ENCODE measurements around the gene BICD1. TPM values are rescaled to one million over a fixed set of nuclear protein-coding genes. Genes with fewer than 3 reads are reported as not detected.

Gene BICD1
- total and polyA plus RNA-seq, 4 donors, result 0.46 to 3.4 (median 1.1) TPM

DNA sequence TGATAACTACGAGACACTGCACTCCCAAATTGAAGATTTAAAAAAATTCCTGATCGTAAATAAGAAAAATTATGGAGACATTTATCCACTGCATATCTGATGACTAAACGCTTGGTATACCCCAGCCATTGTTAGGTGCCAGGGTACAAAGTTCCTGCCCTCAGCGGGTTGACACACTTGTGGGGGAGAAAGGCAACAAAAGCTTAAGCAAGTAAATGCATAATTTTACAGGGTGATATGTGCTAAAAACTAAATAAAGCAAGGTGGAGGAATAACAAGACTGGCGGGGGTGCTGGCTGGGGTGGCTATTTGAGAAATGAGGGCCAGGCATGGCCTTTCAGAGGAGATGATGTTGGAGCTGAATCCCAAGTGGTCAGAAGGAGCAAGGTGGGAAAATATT is 25.0 kb downstream of the BICD1 start:
- H3K9ac ChIP-seq (ENCODE audit: low read depth in 1 of 2, low read length in 2 of 2), result no peak overlapping the region
- H3K4me3 ChIP-seq (ENCODE audit: low read depth in 1 of 3, low read length in 3 of 3), result no peak overlapping the region
- H3K27me3 ChIP-seq (ENCODE audit: control insufficient read depth in 4 of 4, insufficient read depth in 4 of 4, low read length in 3 of 4), result no peaks in the 10 kb centered on the region
- 86% methylated on average over 5 of the region's 5 CpGs for WGBS
- no peaks in the 10 kb centered on the region for H3K36me3 ChIP-seq (ENCODE audit: control insufficient read depth in 4 of 4, insufficient read depth in 3 of 4, low read depth in 1 of 4, low read length in 3 of 4)
- no peak for DNase-seq (ENCODE audit: low spot score)
- H3K9me3 ChIP-seq (ENCODE audit: control insufficient read depth in 4 of 4, low read length in 3 of 4), result no peaks in the 10 kb centered on the region
- no peak overlapping the region for H3K27ac ChIP-seq (ENCODE audit: low read depth in 1 of 2, low read length in 2 of 2)
- H3K4me1 ChIP-seq (ENCODE audit: control insufficient read depth in 4 of 4, insufficient read depth in 4 of 4, low read length in 3 of 4), result no peaks in the 10 kb centered on the region
- TF ChIP-seq, protein P1, sequence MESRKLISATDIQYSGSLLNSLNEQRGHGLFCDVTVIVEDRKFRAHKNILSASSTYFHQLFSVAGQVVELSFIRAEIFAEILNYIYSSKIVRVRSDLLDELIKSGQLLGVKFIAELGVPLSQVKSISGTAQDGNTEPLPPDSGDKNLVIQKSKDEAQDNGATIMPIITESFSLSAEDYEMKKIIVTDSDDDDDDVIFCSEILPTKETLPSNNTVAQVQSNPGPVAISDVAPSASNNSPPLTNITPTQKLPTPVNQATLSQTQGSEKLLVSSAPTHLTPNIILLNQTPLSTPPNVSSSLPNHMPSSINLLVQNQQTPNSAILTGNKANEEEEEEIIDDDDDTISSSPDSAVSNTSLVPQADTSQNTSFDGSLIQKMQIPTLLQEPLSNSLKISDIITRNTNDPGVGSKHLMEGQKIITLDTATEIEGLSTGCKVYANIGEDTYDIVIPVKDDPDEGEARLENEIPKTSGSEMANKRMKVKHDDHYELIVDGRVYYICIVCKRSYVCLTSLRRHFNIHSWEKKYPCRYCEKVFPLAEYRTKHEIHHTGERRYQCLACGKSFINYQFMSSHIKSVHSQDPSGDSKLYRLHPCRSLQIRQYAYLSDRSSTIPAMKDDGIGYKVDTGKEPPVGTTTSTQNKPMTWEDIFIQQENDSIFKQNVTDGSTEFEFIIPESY (IDR thresholded peaks at IDR 0.05), result no peak
- TF ChIP-seq, protein P2, sequence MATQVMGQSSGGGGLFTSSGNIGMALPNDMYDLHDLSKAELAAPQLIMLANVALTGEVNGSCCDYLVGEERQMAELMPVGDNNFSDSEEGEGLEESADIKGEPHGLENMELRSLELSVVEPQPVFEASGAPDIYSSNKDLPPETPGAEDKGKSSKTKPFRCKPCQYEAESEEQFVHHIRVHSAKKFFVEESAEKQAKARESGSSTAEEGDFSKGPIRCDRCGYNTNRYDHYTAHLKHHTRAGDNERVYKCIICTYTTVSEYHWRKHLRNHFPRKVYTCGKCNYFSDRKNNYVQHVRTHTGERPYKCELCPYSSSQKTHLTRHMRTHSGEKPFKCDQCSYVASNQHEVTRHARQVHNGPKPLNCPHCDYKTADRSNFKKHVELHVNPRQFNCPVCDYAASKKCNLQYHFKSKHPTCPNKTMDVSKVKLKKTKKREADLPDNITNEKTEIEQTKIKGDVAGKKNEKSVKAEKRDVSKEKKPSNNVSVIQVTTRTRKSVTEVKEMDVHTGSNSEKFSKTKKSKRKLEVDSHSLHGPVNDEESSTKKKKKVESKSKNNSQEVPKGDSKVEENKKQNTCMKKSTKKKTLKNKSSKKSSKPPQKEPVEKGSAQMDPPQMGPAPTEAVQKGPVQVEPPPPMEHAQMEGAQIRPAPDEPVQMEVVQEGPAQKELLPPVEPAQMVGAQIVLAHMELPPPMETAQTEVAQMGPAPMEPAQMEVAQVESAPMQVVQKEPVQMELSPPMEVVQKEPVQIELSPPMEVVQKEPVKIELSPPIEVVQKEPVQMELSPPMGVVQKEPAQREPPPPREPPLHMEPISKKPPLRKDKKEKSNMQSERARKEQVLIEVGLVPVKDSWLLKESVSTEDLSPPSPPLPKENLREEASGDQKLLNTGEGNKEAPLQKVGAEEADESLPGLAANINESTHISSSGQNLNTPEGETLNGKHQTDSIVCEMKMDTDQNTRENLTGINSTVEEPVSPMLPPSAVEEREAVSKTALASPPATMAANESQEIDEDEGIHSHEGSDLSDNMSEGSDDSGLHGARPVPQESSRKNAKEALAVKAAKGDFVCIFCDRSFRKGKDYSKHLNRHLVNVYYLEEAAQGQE (IDR thresholded peaks at IDR 0.05), result no peak
- TF ChIP-seq RXRA (IDR thresholded peaks at IDR 0.05) (no peak), TAF1 (conservative IDR thresholded peaks at IDR 0.05) (no peak), NR2F2 (IDR thresholded peaks at IDR 0.05) (no peak), SP1 (IDR thresholded peaks at IDR 0.05) (no peak), GABPA (IDR thresholded peaks at IDR 0.05 in 1 of 2, conservative IDR thresholded peaks at IDR 0.05 in 1 of 2) (no peak), EGR1 (IDR thresholded peaks at IDR 0.05; ENCODE audit: low read depth in 2 of 2) (no peak), HNF4G (IDR thresholded peaks at IDR 0.05) (no peak), RAD21 (IDR thresholded peaks at IDR 0.05) (no peak)
- TF ChIP-seq, protein P3, sequence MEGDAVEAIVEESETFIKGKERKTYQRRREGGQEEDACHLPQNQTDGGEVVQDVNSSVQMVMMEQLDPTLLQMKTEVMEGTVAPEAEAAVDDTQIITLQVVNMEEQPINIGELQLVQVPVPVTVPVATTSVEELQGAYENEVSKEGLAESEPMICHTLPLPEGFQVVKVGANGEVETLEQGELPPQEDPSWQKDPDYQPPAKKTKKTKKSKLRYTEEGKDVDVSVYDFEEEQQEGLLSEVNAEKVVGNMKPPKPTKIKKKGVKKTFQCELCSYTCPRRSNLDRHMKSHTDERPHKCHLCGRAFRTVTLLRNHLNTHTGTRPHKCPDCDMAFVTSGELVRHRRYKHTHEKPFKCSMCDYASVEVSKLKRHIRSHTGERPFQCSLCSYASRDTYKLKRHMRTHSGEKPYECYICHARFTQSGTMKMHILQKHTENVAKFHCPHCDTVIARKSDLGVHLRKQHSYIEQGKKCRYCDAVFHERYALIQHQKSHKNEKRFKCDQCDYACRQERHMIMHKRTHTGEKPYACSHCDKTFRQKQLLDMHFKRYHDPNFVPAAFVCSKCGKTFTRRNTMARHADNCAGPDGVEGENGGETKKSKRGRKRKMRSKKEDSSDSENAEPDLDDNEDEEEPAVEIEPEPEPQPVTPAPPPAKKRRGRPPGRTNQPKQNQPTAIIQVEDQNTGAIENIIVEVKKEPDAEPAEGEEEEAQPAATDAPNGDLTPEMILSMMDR (IDR thresholded peaks at IDR 0.05; ENCODE audit: low read depth, low read length, missing input control), result no peak
- TF ChIP-seq, protein P4, sequence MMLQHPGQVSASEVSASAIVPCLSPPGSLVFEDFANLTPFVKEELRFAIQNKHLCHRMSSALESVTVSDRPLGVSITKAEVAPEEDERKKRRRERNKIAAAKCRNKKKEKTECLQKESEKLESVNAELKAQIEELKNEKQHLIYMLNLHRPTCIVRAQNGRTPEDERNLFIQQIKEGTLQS (IDR thresholded peaks at IDR 0.05), result no peak
- TF ChIP-seq, protein P5, sequence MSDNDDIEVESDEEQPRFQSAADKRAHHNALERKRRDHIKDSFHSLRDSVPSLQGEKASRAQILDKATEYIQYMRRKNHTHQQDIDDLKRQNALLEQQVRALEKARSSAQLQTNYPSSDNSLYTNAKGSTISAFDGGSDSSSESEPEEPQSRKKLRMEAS (IDR thresholded peaks at IDR 0.05), result no peak

DNA sequence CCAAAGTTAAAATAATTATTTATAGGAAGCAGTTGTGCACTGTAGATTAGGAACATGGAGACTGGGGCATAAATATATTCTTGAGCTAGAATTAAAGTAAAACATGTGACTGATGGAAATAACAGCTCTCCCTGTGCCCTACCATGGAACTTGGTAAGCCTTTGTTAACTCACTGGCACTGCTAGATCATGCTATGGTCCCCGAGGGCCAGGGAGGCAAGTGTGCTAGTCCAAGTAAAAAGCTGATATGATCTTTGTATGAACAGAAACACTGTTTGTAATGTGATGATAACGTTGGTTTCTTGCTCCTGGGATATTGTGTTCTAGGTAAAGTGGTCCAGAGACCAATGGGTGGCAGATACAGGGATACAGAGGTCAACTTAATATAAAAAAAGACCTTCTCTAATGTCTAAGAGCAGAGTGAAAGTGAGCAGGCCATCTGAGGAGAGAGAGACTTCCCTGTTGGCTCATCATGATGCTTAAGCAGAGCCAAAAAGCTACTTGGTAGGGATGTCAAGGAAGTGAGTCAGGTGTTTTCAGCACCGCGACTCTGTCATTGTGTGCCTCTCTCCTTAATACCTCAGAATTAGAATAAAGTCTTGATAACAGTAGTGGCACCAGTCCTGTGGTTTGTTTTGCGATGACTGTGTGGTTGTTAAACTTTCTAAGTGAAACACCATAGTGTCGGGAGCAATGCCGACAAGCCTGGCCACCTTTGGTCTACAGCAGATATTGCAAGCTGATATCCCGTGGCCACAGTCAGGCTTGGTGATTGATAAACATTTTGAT is 27.6 kb downstream of the BICD1 start:
- no peak overlapping the region for H3K9ac ChIP-seq (ENCODE audit: low read depth in 1 of 2, low read length in 2 of 2)
- H3K36me3 ChIP-seq (ENCODE audit: control insufficient read depth in 4 of 4, insufficient read depth in 3 of 4, low read depth in 1 of 4, low read length in 3 of 4), result no peaks in the 10 kb centered on the region
- H3K27me3 ChIP-seq (ENCODE audit: control insufficient read depth in 4 of 4, insufficient read depth in 4 of 4, low read length in 3 of 4), result no peaks in the 10 kb centered on the region
- no peak overlapping the region for H3K27ac ChIP-seq (ENCODE audit: low read depth in 1 of 2, low read length in 2 of 2)
- no peaks in the 10 kb centered on the region for H3K9me3 ChIP-seq (ENCODE audit: control insufficient read depth in 4 of 4, low read length in 3 of 4)
- 70% methylated on average over 8 of the region's 8 CpGs for WGBS
- TF ChIP-seq FOXA1 (IDR thresholded peaks at IDR 0.05) (no peak), YY1 (IDR thresholded peaks at IDR 0.05) (no peak), RXRA (IDR thresholded peaks at IDR 0.05) (no peak), FOXA2 (IDR thresholded peaks at IDR 0.05) (no peak), SP1 (IDR thresholded peaks at IDR 0.05) (no peak)
- TF ChIP-seq, protein P4 (IDR thresholded peaks at IDR 0.05), result no peak
- TF ChIP-seq, protein P2 (IDR thresholded peaks at IDR 0.05), result no peak
- TF ChIP-seq, protein P5 (IDR thresholded peaks at IDR 0.05), result no peak
- no peak overlapping the region for H3K4me3 ChIP-seq (ENCODE audit: low read depth in 1 of 3, low read length in 3 of 3)
- H3K4me1 ChIP-seq (ENCODE audit: control insufficient read depth in 4 of 4, insufficient read depth in 4 of 4, low read length in 3 of 4), result no peaks in the 10 kb centered on the region
- no peak for DNase-seq (ENCODE audit: low spot score)
